Hepatocyte (in vitro differentiated cells): ENCODE results near the gene HMGN4.
"Not testable (repeated sequence)": the region's sequence is repeated elsewhere in the genome, so short reads cannot be mapped to it uniquely, and the experiment has no call there.

Experiments
- CTCF ChIP-seq: fragments of 200-600 bp; sonication (generic); IDR thresholded peaks from 2 replicates; pipeline ENCODE4 v1.5.1; 2016; ENCODE audit warnings: antibody characterized with exemption, mild to moderate bottlenecking; ENCODE audit not compliant: poor library complexity
- EZH2 ChIP-seq: fragments of 200-600 bp; sonication (generic); IDR thresholded peaks from 2 replicates; pipeline ENCODE4 v1.6.1; 2016; ENCODE audit warnings: antibody characterized with exemption, mild to moderate bottlenecking, borderline replicate concordance

GRCh38 chr6:26547363-26547762, 9.2 kb downstream of the HMGN4 start:
- not testable (repeated sequence) for TF ChIP-seq CTCF, EZH2
